Fibroblast of lung (primary cell): Measurements from ENCODE around the gene DTWD2.

Experiments used
- EZH2 ChIP-seq: IDR thresholded peaks from 2 replicates; pipeline ENCODE4 v1.5.1; 2012; ENCODE audit warnings: low read length, control low read depth, mild to moderate bottlenecking; ENCODE audit errors: missing control alignments
- TF ChIP-seq, protein P1 (sequence below), 2 donors: IDR thresholded peaks in 1 of 2; conservative IDR thresholded peaks in 1 of 2; 1 replicate in 1 of 2; 2 replicates in 1 of 2; pipeline ENCODE4 v1.5.1; 2011 to 2012; ENCODE audit warnings: low read length in 2 of 2, control low read depth in 1 of 2, inconsistent platforms in 1 of 2, low read depth in 1 of 2, mild to moderate bottlenecking in 1 of 2

DNA sequence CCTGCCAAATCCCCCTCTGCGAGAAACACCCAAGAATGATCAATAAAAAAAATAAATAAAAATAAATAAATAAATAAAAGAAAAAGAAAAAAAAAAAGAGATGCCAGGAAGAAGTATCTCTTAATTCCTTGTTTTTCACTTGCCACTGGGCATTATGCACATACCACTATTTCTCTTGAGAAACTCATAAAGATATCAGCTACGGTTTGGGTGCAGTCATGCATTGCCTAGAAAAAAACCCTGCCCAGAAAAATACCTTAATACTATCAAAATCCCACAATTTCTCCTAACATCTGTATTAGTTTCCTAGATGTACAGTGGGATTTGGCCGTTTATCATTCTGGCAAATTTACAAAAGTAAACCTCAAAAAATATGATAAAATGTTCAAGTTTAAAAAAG lies 22.5 kb downstream of the DTWD2 start:
- TF ChIP-seq, protein P1, sequence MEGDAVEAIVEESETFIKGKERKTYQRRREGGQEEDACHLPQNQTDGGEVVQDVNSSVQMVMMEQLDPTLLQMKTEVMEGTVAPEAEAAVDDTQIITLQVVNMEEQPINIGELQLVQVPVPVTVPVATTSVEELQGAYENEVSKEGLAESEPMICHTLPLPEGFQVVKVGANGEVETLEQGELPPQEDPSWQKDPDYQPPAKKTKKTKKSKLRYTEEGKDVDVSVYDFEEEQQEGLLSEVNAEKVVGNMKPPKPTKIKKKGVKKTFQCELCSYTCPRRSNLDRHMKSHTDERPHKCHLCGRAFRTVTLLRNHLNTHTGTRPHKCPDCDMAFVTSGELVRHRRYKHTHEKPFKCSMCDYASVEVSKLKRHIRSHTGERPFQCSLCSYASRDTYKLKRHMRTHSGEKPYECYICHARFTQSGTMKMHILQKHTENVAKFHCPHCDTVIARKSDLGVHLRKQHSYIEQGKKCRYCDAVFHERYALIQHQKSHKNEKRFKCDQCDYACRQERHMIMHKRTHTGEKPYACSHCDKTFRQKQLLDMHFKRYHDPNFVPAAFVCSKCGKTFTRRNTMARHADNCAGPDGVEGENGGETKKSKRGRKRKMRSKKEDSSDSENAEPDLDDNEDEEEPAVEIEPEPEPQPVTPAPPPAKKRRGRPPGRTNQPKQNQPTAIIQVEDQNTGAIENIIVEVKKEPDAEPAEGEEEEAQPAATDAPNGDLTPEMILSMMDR (conservative IDR thresholded peaks at IDR 0.05 in 1 of 2, IDR thresholded peaks at IDR 0.05 in 1 of 2; ENCODE audit: low read depth in 1 of 2, low read length in 2 of 2), result no peak
- no peak for TF ChIP-seq EZH2
